SK-N-MC (cell line): ENCODE data around the gene ZNF830.

Source experiments
- EZH2 ChIP-seq: fragments of 200-600 bp; sonication (generic); IDR thresholded peaks from one replicate; pipeline ENCODE4 v1.6.1; 2017; ENCODE audit warnings: antibody characterized with exemption
- POLR2AphosphoS5 ChIP-seq: IDR thresholded peaks from 2 replicates; pipeline ENCODE4 v1.6.1; 2012; ENCODE audit warnings: mild to moderate bottlenecking, low read depth, low read length, borderline replicate concordance

DNA sequence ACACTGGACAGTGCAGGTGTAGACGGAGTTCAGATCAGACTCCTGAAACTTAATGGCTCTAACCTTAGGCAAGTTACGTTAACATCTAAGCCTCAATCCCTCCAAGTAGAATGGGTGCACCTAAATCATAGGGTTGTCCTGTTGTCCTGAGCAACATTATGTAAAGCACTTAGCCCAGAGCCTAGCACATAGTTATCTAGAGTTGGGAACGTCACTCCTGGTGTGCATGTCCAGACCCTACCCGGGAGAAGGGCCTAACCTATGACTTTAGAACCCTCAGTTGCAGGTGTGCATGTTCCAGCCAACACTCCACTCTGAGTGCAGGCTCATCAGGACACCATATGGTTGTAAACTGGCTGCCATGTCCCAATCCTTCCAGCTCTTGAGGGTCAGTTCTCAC, 45.0 kb downstream of the ZNF830 start:
- TF ChIP-seq POLR2AphosphoS5 (no peak), EZH2 (no peak)
